Glutamatergic neuron (in vitro differentiated cells): Measurements from ENCODE around the gene ERP27. TPM values are rescaled to one million over a fixed set of nuclear protein-coding genes. Genes with fewer than 3 reads are reported as not detected.

Experiments used
- DNase-seq: peaks from one replicate; pipeline ENCODE4 v3.0.0; 2022
- H3K27ac Mint-ChIP-seq: one replicate; pipeline ENCODE4 v1.8.0; 2020; ENCODE audit warnings: mild to moderate bottlenecking, mixed read lengths, inconsistent platforms; ENCODE audit not compliant: unreplicated experiment
- H3K27me3 Mint-ChIP-seq: one replicate; pipeline ENCODE4 v1.8.0; 2020; ENCODE audit warnings: mild to moderate bottlenecking, moderate library complexity, mixed read lengths, inconsistent platforms; ENCODE audit not compliant: unreplicated experiment
- H3K36me3 Mint-ChIP-seq: one replicate; pipeline ENCODE4 v1.8.0; 2020; ENCODE audit warnings: mild to moderate bottlenecking, mixed read lengths, inconsistent platforms; ENCODE audit not compliant: unreplicated experiment
- H3K4me1 Mint-ChIP-seq: one replicate; pipeline ENCODE4 v1.8.0; 2020; ENCODE audit warnings: mild to moderate bottlenecking, low read depth, mixed read lengths, inconsistent platforms; ENCODE audit not compliant: unreplicated experiment
- H3K4me3 Mint-ChIP-seq: one replicate; pipeline ENCODE4 v1.8.0; 2020; ENCODE audit warnings: mild to moderate bottlenecking, mixed read lengths, inconsistent platforms; ENCODE audit not compliant: unreplicated experiment
- H3K9me3 Mint-ChIP-seq: one replicate; pipeline ENCODE4 v1.8.0; 2020; ENCODE audit warnings: mild to moderate bottlenecking, moderate library complexity, mixed read lengths, inconsistent platforms; ENCODE audit not compliant: unreplicated experiment
- CTCF ChIP-seq: fragments of 200-600 bp; sonication (generic); IDR thresholded peaks from one replicate; pipeline ENCODE4 v1.5.0; 2021; ENCODE audit not compliant: partially characterized antibody, unreplicated experiment
- total RNA-seq: library from RNA; stranded (reverse); fragmentation: NEBNext Ultra II Directional; extraction: Animal tissue kit (Norgen Biotek cat#: 25700); gene quantifications from one replicate; pipeline ENCODE4 v1.2.1, GENCODE V29; 2021; ENCODE audit not compliant: unreplicated experiment

The ERP27 gene
- total RNA-seq, 1 donor from 2014 or later, result not detected

GRCh38 chr12:14931359-14931758 lies 7.0 kb downstream of the ERP27 start:
- TF ChIP-seq CTCF, result no peak
- H3K4me3 Mint-ChIP-seq, result no peak overlapping the region
- H3K36me3 Mint-ChIP-seq, result no peaks in the 10 kb centered on the region
- H3K27ac Mint-ChIP-seq, result no peak overlapping the region
- no peaks in the 10 kb centered on the region for H3K27me3 Mint-ChIP-seq
- H3K9me3 Mint-ChIP-seq, result no peaks in the 10 kb centered on the region
- DNase-seq, result no peak
- H3K4me1 Mint-ChIP-seq, result no peaks in the 10 kb centered on the region

GRCh38 chr12:14930299-14930698 lies 8.0 kb downstream of the ERP27 start:
- DNase-seq, result no peak
- H3K4me1 Mint-ChIP-seq, result no peaks in the 10 kb centered on the region
- TF ChIP-seq CTCF, result no peak
- no peaks in the 10 kb centered on the region for H3K36me3 Mint-ChIP-seq
- no peak overlapping the region for H3K27ac Mint-ChIP-seq
- no peak overlapping the region for H3K4me3 Mint-ChIP-seq
- no peaks in the 10 kb centered on the region for H3K9me3 Mint-ChIP-seq
- no peaks in the 10 kb centered on the region for H3K27me3 Mint-ChIP-seq

GRCh38 chr12:14928931-14929330 lies 9.4 kb downstream of the ERP27 start:
- Mint-ChIP-seq H3K36me3 (no peaks in the 10 kb centered on the region), H3K27me3 (peaks cover under 1% of the 10 kb centered on the region), H3K27ac (no peak overlapping the region), H3K4me1 (no peaks in the 10 kb centered on the region), H3K9me3 (no peaks in the 10 kb centered on the region), H3K4me3 (no peak overlapping the region)
- no peak for TF ChIP-seq CTCF
- DNase-seq, result no peak

- H3K27me3 Mint-ChIP-seq, result peaks cover 2% of the 10 kb centered on the region
- no peak for DNase-seq
- H3K27ac Mint-ChIP-seq, result no peak overlapping the region
- no peak overlapping the region for H3K4me3 Mint-ChIP-seq
- H3K4me1 Mint-ChIP-seq, result no peaks in the 10 kb centered on the region
- no peak for TF ChIP-seq CTCF
- no peaks in the 10 kb centered on the region for H3K36me3 Mint-ChIP-seq
- no peaks in the 10 kb centered on the region for H3K9me3 Mint-ChIP-seq
Measured at GRCh38 chr12:14927267-14927666, 11.1 kb downstream of the ERP27 start.

GRCh38 chr12:14924541-14924940 lies 13.8 kb downstream of the ERP27 start:
- H3K4me3 Mint-ChIP-seq, result no peak overlapping the region
- no peak overlapping the region for H3K27ac Mint-ChIP-seq
- peaks cover 2% of the 10 kb centered on the region for H3K27me3 Mint-ChIP-seq
- H3K4me1 Mint-ChIP-seq, result no peaks in the 10 kb centered on the region
- no peak for DNase-seq
- H3K9me3 Mint-ChIP-seq, result no peaks in the 10 kb centered on the region
- no peaks in the 10 kb centered on the region for H3K36me3 Mint-ChIP-seq
- no peak for TF ChIP-seq CTCF
